Measurements from ENCODE around the gene APCDD1L.

Gene APCDD1L

GRCh38 chr20:58492074-58492718 is 23.0 kb downstream of the APCDD1L start:
- H2AK5ac ChIP-seq (ENCODE audit: low read depth, low read length), result no peak overlapping the region
- H2BK15ac ChIP-seq (ENCODE audit: low read length), result no peak overlapping the region
- H2BK120ac ChIP-seq (ENCODE audit: low read depth, low read length), result no peak overlapping the region
- H3K4me2 ChIP-seq (ENCODE audit: insufficient read depth, low read length, poor library complexity, severe bottlenecking), result no peak overlapping the region
- H3K4ac ChIP-seq (ENCODE audit: low read length), result no peak overlapping the region
- peaks cover 4 to 12% of the 10 kb centered on the region in 2 donors for H3K4me1 ChIP-seq (ENCODE audit: control insufficient read depth in 2 of 2, insufficient read depth in 1 of 2, low read depth in 1 of 2, low read length in 2 of 2)
- no peak overlapping the region for H3K14ac ChIP-seq (ENCODE audit: low read length)
- H3K79me1 ChIP-seq (ENCODE audit: low read depth, low read length), result no peaks in the 10 kb centered on the region
- H2AFZ ChIP-seq (ENCODE audit: low read length), result no peak overlapping the region
- no peak overlapping the region for H3K4me3 ChIP-seq (ENCODE audit: low read length in 2 of 2)
- DNase-seq (ENCODE audit: low spot score), result no peak
- no peak overlapping the region for H4K91ac ChIP-seq (ENCODE audit: low read depth, low read length, poor library complexity)
- no peak overlapping the region for H3K9ac ChIP-seq (ENCODE audit: low read depth, low read length, poor library complexity)
- no peak overlapping the region for H4K8ac ChIP-seq (ENCODE audit: low read depth, low read length)
- no peak overlapping the region for H2BK12ac ChIP-seq (ENCODE audit: low read length)
- H2BK5ac ChIP-seq (ENCODE audit: low read length), result no peak overlapping the region
- no peak overlapping the region for H3K27ac ChIP-seq (replicated peaks; ENCODE audit: low read length)
- WGBS, 2 donors (ENCODE audit: extremely low coverage in 2 of 2, insufficient read length in 2 of 2, insufficient replicate concordance in 1 of 2), result no CpG with 5 or more reads among the region's 7 CpGs
- H3K18ac ChIP-seq (ENCODE audit: low read length), result no peak overlapping the region
- no peak overlapping the region for H3K23ac ChIP-seq (ENCODE audit: low read depth, low read length, poor library complexity)
- no peaks in the 10 kb centered on the region for H3K27me3 ChIP-seq (ENCODE audit: control insufficient read depth in 3 of 3, insufficient read depth in 3 of 3, low read depth in 1 of 3, low read length in 3 of 3)
- no peaks in the 10 kb centered on the region for H3K36me3 ChIP-seq (replicated peaks in 1 of 2; ENCODE audit: control insufficient read depth in 2 of 2, insufficient read depth in 2 of 2, low read length in 2 of 2)
- H3K9me3 ChIP-seq (replicated peaks in 1 of 2; ENCODE audit: control insufficient read depth in 2 of 2, insufficient read depth in 1 of 2, low read depth in 1 of 2, low read length in 2 of 2), result peaks cover 5 to 12% of the 10 kb centered on the region in 2 donors

- WGBS, 2 donors (ENCODE audit: extremely low coverage in 2 of 2, insufficient read length in 2 of 2, insufficient replicate concordance in 1 of 2), result no CpG with 5 or more reads among the region's 1 CpG
- no peak overlapping the region for H4K91ac ChIP-seq (ENCODE audit: low read depth, low read length, poor library complexity)
- no peaks in the 10 kb centered on the region for H3K79me1 ChIP-seq (ENCODE audit: low read depth, low read length)
- H3K23ac ChIP-seq (ENCODE audit: low read depth, low read length, poor library complexity), result no peak overlapping the region
- H3K18ac ChIP-seq (ENCODE audit: low read length), result no peak overlapping the region
- H2BK5ac ChIP-seq (ENCODE audit: low read length), result no peak overlapping the region
- H4K8ac ChIP-seq (ENCODE audit: low read depth, low read length), result no peak overlapping the region
- H2AK5ac ChIP-seq (ENCODE audit: low read depth, low read length), result no peak overlapping the region
- H3K4me2 ChIP-seq (ENCODE audit: insufficient read depth, low read length, poor library complexity, severe bottlenecking), result no peak overlapping the region
- DNase-seq (ENCODE audit: low spot score), result no peak
- peaks cover 5 to 22% of the 10 kb centered on the region in 2 donors for H3K9me3 ChIP-seq (replicated peaks in 1 of 2; ENCODE audit: control insufficient read depth in 2 of 2, insufficient read depth in 1 of 2, low read depth in 1 of 2, low read length in 2 of 2)
- no peaks in the 10 kb centered on the region for H3K27me3 ChIP-seq (ENCODE audit: control insufficient read depth in 3 of 3, insufficient read depth in 3 of 3, low read depth in 1 of 3, low read length in 3 of 3)
- no peak overlapping the region for H2BK12ac ChIP-seq (ENCODE audit: low read length)
- no peak overlapping the region for H3K27ac ChIP-seq (replicated peaks; ENCODE audit: low read length)
- no peak overlapping the region for H3K9ac ChIP-seq (ENCODE audit: low read depth, low read length, poor library complexity)
- H3K4me3 ChIP-seq (ENCODE audit: low read length in 2 of 2), result no peak overlapping the region
- H3K4ac ChIP-seq (ENCODE audit: low read length), result no peak overlapping the region
- H3K14ac ChIP-seq (ENCODE audit: low read length), result no peak overlapping the region
- no peak overlapping the region for H2BK120ac ChIP-seq (ENCODE audit: low read depth, low read length)
- peaks cover 0 to 2% of the 10 kb centered on the region in 2 donors for H3K4me1 ChIP-seq (ENCODE audit: control insufficient read depth in 2 of 2, insufficient read depth in 1 of 2, low read depth in 1 of 2, low read length in 2 of 2)
- H3K36me3 ChIP-seq (replicated peaks in 1 of 2; ENCODE audit: control insufficient read depth in 2 of 2, insufficient read depth in 2 of 2, low read length in 2 of 2), result no peaks in the 10 kb centered on the region
- no peak overlapping the region for H2BK15ac ChIP-seq (ENCODE audit: low read length)
- no peak overlapping the region for H2AFZ ChIP-seq (ENCODE audit: low read length)
Measured at GRCh38 chr20:58486207-58486606, 29.0 kb downstream of the APCDD1L start.

GRCh38 chr20:58485393-58485792 is 29.8 kb downstream of the APCDD1L start:
- WGBS, 2 donors (ENCODE audit: extremely low coverage in 2 of 2, insufficient read length in 2 of 2, insufficient replicate concordance in 1 of 2), result no CpG with 5 or more reads among the region's 3 CpGs

GRCh38 chr20:58483470-58483869 is 31.7 kb downstream of the APCDD1L start:
- Histone ChIP-seq H3K4ac (ENCODE audit: low read length) (no peak overlapping the region), H3K9me3 (replicated peaks in 1 of 2; ENCODE audit: control insufficient read depth in 2 of 2, insufficient read depth in 1 of 2, low read depth in 1 of 2, low read length in 2 of 2) (peaks cover 7 to 20% of the 10 kb centered on the region in 2 donors), H4K91ac (ENCODE audit: low read depth, low read length, poor library complexity) (no peak overlapping the region), H2AFZ (ENCODE audit: low read length) (no peak overlapping the region), H3K79me1 (ENCODE audit: low read depth, low read length) (no peaks in the 10 kb centered on the region), H3K4me1 (ENCODE audit: control insufficient read depth in 2 of 2, insufficient read depth in 1 of 2, low read depth in 1 of 2, low read length in 2 of 2) (peaks cover 0 to 2% of the 10 kb centered on the region in 2 donors), H3K18ac (ENCODE audit: low read length) (no peak overlapping the region), H2BK5ac (ENCODE audit: low read length) (no peak overlapping the region), H2BK12ac (ENCODE audit: low read length) (no peak overlapping the region), H3K4me2 (ENCODE audit: insufficient read depth, low read length, poor library complexity, severe bottlenecking) (no peak overlapping the region), H3K23ac (ENCODE audit: low read depth, low read length, poor library complexity) (no peak overlapping the region), H2AK5ac (ENCODE audit: low read depth, low read length) (no peak overlapping the region), H3K27ac (replicated peaks; ENCODE audit: low read length) (no peak overlapping the region), H2BK15ac (ENCODE audit: low read length) (no peak overlapping the region), H3K4me3 (ENCODE audit: low read length in 2 of 2) (no peak overlapping the region), H3K14ac (ENCODE audit: low read length) (no peak overlapping the region), H4K8ac (ENCODE audit: low read depth, low read length) (no peak overlapping the region), H3K27me3 (ENCODE audit: control insufficient read depth in 3 of 3, insufficient read depth in 3 of 3, low read depth in 1 of 3, low read length in 3 of 3) (no peaks in the 10 kb centered on the region), H3K9ac (ENCODE audit: low read depth, low read length, poor library complexity) (no peak overlapping the region), H2BK120ac (ENCODE audit: low read depth, low read length) (no peak overlapping the region), H3K36me3 (replicated peaks in 1 of 2; ENCODE audit: control insufficient read depth in 2 of 2, insufficient read depth in 2 of 2, low read length in 2 of 2) (no peaks in the 10 kb centered on the region)
- WGBS, 2 donors (ENCODE audit: extremely low coverage in 2 of 2, insufficient read length in 2 of 2, insufficient replicate concordance in 1 of 2), result no CpG with 5 or more reads among the region's 6 CpGs
- no peak for DNase-seq (ENCODE audit: low spot score)

More at GRCh38 chr20:58485393-58485792, 29.8 kb downstream of the APCDD1L start:
- Histone ChIP-seq H4K8ac (ENCODE audit: low read depth, low read length) (no peak overlapping the region), H2BK5ac (ENCODE audit: low read length) (no peak overlapping the region), H4K91ac (ENCODE audit: low read depth, low read length, poor library complexity) (no peak overlapping the region), H3K4me2 (ENCODE audit: insufficient read depth, low read length, poor library complexity, severe bottlenecking) (no peak overlapping the region), H3K18ac (ENCODE audit: low read length) (no peak overlapping the region), H2AFZ (ENCODE audit: low read length) (no peak overlapping the region), H3K79me1 (ENCODE audit: low read depth, low read length) (no peaks in the 10 kb centered on the region), H3K4me3 (ENCODE audit: low read length in 2 of 2) (no peak overlapping the region), H2AK5ac (ENCODE audit: low read depth, low read length) (no peak overlapping the region), H3K9me3 (replicated peaks in 1 of 2; ENCODE audit: control insufficient read depth in 2 of 2, insufficient read depth in 1 of 2, low read depth in 1 of 2, low read length in 2 of 2) (peaks cover 5 to 19% of the 10 kb centered on the region in 2 donors), H3K27ac (replicated peaks; ENCODE audit: low read length) (no peak overlapping the region), H3K23ac (ENCODE audit: low read depth, low read length, poor library complexity) (no peak overlapping the region), H3K14ac (ENCODE audit: low read length) (no peak overlapping the region), H3K36me3 (replicated peaks in 1 of 2; ENCODE audit: control insufficient read depth in 2 of 2, insufficient read depth in 2 of 2, low read length in 2 of 2) (no peaks in the 10 kb centered on the region), H3K9ac (ENCODE audit: low read depth, low read length, poor library complexity) (no peak overlapping the region), H2BK12ac (ENCODE audit: low read length) (no peak overlapping the region), H3K27me3 (ENCODE audit: control insufficient read depth in 3 of 3, insufficient read depth in 3 of 3, low read depth in 1 of 3, low read length in 3 of 3) (no peaks in the 10 kb centered on the region), H3K4me1 (ENCODE audit: control insufficient read depth in 2 of 2, insufficient read depth in 1 of 2, low read depth in 1 of 2, low read length in 2 of 2) (peaks cover 0 to 2% of the 10 kb centered on the region in 2 donors), H2BK15ac (ENCODE audit: low read length) (no peak overlapping the region), H2BK120ac (ENCODE audit: low read depth, low read length) (no peak overlapping the region), H3K4ac (ENCODE audit: low read length) (no peak overlapping the region)
- no peak for DNase-seq (ENCODE audit: low spot score)
